Measurements from ENCODE around the gene AMOT.

DNA sequence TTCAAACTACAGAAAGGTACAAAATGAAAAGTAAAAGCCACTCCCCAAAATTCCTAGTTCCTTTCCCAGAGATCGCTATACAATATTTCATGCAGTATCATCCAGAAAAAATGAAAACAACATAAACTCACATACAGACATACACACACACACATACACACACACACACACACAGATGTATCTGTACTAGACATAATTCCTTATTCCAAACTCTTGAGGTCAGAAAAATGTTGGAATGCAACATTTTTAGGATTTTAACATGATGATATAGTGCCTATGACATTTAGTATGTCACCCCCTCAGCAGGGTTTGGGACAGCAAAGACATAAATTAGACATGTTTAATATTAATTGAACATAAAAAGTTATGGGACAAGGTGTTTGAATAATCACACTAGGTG lies 87.5 kb downstream of the AMOT start:
- TF ChIP-seq GABPA (IDR thresholded peaks at IDR 0.05 in 1 of 2, conservative IDR thresholded peaks at IDR 0.05 in 1 of 2) (no peak), REST (IDR thresholded peaks at IDR 0.05) (no peak), CTCF (IDR thresholded peaks at IDR 0.05; ENCODE audit: low read depth, low read length, missing input control) (no peak), SP1 (IDR thresholded peaks at IDR 0.05) (no peak), JUND (IDR thresholded peaks at IDR 0.05) (no peak), RAD21 (IDR thresholded peaks at IDR 0.05) (no peak), EGR1 (IDR thresholded peaks at IDR 0.05; ENCODE audit: low read depth in 2 of 2) (no peak), RXRA (IDR thresholded peaks at IDR 0.05) (no peak), YY1 (IDR thresholded peaks at IDR 0.05) (no peak)
- TF ChIP-seq, protein P1, sequence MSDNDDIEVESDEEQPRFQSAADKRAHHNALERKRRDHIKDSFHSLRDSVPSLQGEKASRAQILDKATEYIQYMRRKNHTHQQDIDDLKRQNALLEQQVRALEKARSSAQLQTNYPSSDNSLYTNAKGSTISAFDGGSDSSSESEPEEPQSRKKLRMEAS (IDR thresholded peaks at IDR 0.05) = no peak

All from liver (tissue), 3 donors.